Transverse colon (tissue), 4 donors: ENCODE data around the gene CD1D.

Source experiments
- POLR2A ChIP-seq: fragments of 450-650 bp; IDR thresholded peaks from one replicate; pipeline ENCODE4 v1.6.1; 2016; ENCODE audit warnings: antibody characterized with exemption, mild to moderate bottlenecking, moderate library complexity
- POLR2AphosphoS5 ChIP-seq, 3 donors: sonication (generic); formaldehyde crosslinking; IDR thresholded peaks; one replicate each; pipeline ENCODE4 v1.6.1; 2016; ENCODE audit warnings: antibody characterized with exemption in 3 of 3
- TF ChIP-seq, protein P1 (sequence below), 5 experiments: fragments of 200-600 bp in 3 of 5; fragments of 450-650 bp in 2 of 5; sonication (generic) in 3 of 5; IDR thresholded peaks; 1 replicate in 2 of 5; 2 replicates in 3 of 5; pipeline ENCODE4 v1.5.1; 2016 to 2017; ENCODE audit warnings: antibody characterized with exemption in 5 of 5, inconsistent platforms in 3 of 5, mild to moderate bottlenecking in 2 of 5, moderate library complexity in 1 of 5

DNA sequence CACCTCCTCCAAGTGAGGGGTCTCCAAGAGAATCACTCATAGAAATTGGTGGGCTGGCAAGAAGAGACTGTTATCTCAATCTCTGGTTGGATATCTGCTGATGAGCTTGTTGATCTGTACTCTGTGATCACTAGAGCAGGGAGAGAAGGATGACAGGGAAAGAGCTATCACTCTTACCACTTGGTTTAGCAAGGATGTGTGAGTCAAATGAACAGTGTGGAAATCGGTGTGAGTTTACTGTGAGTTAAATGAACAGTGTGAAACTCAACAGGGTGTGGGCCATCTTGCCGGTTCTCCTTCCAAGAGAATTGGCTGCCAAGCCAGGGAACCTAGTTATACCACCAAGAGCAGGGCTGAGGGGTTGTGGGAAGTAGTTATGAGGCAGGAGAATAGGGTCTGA, 33.3 kb upstream of the CD1D start:
- TF ChIP-seq, protein P1, sequence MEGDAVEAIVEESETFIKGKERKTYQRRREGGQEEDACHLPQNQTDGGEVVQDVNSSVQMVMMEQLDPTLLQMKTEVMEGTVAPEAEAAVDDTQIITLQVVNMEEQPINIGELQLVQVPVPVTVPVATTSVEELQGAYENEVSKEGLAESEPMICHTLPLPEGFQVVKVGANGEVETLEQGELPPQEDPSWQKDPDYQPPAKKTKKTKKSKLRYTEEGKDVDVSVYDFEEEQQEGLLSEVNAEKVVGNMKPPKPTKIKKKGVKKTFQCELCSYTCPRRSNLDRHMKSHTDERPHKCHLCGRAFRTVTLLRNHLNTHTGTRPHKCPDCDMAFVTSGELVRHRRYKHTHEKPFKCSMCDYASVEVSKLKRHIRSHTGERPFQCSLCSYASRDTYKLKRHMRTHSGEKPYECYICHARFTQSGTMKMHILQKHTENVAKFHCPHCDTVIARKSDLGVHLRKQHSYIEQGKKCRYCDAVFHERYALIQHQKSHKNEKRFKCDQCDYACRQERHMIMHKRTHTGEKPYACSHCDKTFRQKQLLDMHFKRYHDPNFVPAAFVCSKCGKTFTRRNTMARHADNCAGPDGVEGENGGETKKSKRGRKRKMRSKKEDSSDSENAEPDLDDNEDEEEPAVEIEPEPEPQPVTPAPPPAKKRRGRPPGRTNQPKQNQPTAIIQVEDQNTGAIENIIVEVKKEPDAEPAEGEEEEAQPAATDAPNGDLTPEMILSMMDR (IDR thresholded peaks at IDR 0.05) = no peak
- TF ChIP-seq POLR2A (no peak), POLR2AphosphoS5 (IDR thresholded peaks at IDR 0.05) (no peak)
